GM13976 (cell line): ENCODE data around the gene ATP6V1F.

Source experiments
- DNase-seq: peaks from one replicate; pipeline ENCODE4 v3.0.0; 2012; ENCODE audit warnings: low spot score
- CTCF ChIP-seq: IDR thresholded peaks from 2 replicates; pipeline ENCODE4 v1.5.1; 2012; ENCODE audit warnings: borderline replicate concordance, mild to moderate bottlenecking; ENCODE audit not compliant: insufficient read depth; ENCODE audit errors: extremely low read depth, missing control alignments, control extremely low read depth
- in situ Hi-C: fragments of 300-500 bp; cut with MboI; formaldehyde crosslinking; loops from one replicate; pipeline ENCODE4 v1.12.0; 2022; ENCODE audit warnings: low sequenced_read_pairs, mixed read lengths, inconsistent platforms; ENCODE audit not compliant: unreplicated experiment

ATP6V1F gene

GRCh38 chr7:128876127-128876526, 13.5 kb downstream of the ATP6V1F start:
- no peak for DNase-seq
- in situ Hi-C loops = no loop called here
- no peak for TF ChIP-seq CTCF

GRCh38 chr7:128876586-128876977, 13.9 kb downstream of the ATP6V1F start:
- no peak for DNase-seq
- in situ Hi-C loops = no loop called here

GRCh38 chr7:128876978-128877755, 14.5 kb downstream of the ATP6V1F start:
- TF ChIP-seq CTCF = no peak
- in situ Hi-C loops = no loop called here
- no peak for DNase-seq

More at GRCh38 chr7:128876586-128876977, 13.9 kb downstream of the ATP6V1F start:
- TF ChIP-seq CTCF = no peak

GRCh38 chr7:128877756-128878120, 15.1 kb downstream of the ATP6V1F start:
- TF ChIP-seq CTCF = no peak
- no peak for DNase-seq
- in situ Hi-C loops = no loop called here

- no peak for DNase-seq
- TF ChIP-seq CTCF = no peak
Measured at GRCh38 chr7:128878226-128879105, 15.8 kb downstream of the ATP6V1F start.

GRCh38 chr7:128879461-128879938, 16.8 kb downstream of the ATP6V1F start:
- DNase-seq = no peak
- in situ Hi-C loops = no loop called here
- no peak for TF ChIP-seq CTCF

More at GRCh38 chr7:128878226-128879105, 15.8 kb downstream of the ATP6V1F start:
- in situ Hi-C loops = no loop called here
